ENCODE measurements around the gene PRICKLE3.

DNA sequence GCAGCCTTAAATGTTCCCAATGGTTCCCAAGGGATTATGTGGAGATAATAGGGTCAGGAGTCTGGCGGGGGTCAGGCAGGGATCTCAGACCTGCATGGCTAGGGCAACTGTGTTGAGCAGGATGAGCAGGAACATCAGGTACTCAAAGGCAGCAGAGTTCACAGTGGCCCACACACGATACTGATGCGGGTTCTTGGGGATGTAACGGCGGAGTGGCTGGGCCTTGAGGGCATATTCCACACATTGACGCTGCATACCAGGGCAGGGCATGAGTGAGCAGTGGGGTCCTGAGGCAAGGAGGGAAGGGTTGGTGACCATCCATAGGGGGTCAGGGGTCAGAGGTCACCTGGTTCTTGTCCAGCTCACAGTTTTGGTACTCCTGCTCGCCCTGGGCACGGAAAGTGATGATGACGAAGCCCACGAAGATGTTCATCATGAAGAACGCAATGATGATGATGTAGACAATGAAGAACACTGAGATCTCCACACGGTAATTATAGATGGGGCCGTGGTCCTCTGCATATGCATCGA is 28.9 kb upstream of the PRICKLE3 start:
- TF ChIP-seq, protein P1, sequence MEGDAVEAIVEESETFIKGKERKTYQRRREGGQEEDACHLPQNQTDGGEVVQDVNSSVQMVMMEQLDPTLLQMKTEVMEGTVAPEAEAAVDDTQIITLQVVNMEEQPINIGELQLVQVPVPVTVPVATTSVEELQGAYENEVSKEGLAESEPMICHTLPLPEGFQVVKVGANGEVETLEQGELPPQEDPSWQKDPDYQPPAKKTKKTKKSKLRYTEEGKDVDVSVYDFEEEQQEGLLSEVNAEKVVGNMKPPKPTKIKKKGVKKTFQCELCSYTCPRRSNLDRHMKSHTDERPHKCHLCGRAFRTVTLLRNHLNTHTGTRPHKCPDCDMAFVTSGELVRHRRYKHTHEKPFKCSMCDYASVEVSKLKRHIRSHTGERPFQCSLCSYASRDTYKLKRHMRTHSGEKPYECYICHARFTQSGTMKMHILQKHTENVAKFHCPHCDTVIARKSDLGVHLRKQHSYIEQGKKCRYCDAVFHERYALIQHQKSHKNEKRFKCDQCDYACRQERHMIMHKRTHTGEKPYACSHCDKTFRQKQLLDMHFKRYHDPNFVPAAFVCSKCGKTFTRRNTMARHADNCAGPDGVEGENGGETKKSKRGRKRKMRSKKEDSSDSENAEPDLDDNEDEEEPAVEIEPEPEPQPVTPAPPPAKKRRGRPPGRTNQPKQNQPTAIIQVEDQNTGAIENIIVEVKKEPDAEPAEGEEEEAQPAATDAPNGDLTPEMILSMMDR (IDR thresholded peaks at IDR 0.05) = no peak
- no peak for TF ChIP-seq POLR2A (IDR thresholded peaks at IDR 0.05)
